NCI-H446 (cell line): Measurements from ENCODE around the gene ADGRL3.
A peak's percentile ranks its signal among the peaks of the same experiment; 100 is the strongest.

ENCODE experiments used
- DNase-seq, 2 experiments: peaks; one replicate each; lab custom pipeline; 2025; lab: John Stamatoyannopoulos, UW

Gene ADGRL3

DNA sequence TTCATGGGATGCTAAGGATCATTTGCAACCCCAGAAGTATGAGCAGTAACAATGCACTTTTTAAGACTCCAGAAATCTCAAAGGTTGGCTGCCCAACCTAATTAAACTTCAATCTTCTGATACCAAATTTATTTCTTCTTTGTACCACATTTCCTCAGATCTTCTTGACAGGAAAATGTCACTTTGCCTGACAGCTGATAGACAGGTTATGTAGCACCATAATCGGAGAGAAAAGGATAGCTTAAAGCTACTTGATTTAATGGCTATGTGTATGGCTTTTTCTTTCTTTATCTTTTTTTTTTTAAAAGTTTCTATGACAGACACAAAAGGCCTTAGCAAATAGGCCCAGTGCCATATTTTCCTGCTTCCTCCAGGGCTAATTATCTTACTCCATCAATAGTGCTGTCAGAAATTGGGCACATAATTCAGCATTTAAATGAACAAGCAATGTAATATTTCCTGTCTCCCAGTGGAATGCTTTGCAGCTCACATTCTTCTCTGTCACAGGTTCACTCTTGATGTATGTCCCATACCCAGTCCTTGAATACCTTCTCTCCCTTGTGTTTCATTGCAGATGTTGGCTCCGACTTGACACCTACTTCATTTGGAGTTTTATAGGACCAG is 795.7 kb downstream of the ADGRL3 start:
- DNase-seq: peak in 1 of 2 experiments; percentile 38

DNA sequence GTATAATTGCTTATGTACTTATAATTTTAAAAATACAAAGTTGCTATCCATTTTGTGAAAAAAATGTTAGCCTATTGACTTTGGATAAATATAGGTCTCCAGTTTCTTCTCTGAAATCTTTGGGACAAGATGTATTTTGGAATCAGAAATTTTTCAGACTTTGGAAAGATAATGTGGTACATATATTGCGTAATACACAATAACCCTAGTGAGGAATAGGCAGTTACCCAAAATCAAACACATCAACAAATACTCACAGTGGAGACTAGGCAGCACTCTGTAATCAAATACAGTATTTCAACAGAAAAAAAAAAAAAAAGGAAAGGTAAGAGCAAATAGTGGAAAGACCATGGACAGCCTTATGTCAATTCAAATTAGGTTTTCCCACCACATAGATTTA is 796.8 kb downstream of the ADGRL3 start:
- DNase-seq: no peak

- DNase-seq: no peak
These were observed 797.7 kb downstream of the ADGRL3 start for GRCh38 chr4:61997831-61998230.

DNA sequence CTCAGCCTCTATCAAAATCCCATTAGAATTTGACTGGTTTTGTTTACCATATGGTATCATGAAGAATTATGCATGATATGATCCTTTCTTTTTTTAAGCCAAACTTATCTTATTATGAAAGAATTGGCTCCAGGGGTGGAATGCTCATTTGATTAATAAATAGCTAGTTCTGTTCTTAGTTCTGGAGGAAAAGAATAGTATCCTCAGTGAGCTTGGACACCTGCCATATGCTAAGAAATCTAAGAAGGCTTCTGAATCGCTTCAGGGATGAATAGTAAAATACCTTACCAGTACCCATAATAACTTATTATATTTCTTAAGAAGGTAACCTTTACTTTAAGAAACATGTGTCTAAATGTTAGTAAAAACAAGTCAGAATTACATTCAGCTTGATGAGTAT is 803.6 kb downstream of the ADGRL3 start:
- peak in 1 of 2 experiments; percentile 10 for DNase-seq

DNA sequence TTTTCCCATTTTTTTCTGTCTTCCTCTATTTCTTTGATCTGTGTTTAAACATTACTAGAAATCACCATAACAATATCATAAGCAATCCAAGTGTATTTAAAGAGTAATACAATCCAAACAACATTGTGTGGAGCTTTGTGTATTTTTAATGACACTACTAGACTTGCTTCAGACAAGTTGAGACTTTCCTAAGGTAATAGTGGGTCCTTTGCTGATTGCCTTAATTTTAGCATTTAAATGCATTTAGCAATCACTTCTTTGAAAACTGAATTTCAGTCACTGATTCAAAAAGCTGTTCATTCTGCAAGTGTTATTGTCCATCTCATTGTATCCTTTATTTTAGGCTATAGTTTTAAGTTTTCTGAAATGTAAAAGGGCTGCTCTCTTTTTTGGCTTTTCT is 804.8 kb downstream of the ADGRL3 start:
- no peak for DNase-seq

- no peak for DNase-seq
These were observed 806.0 kb downstream of the ADGRL3 start for GRCh38 chr4:62006108-62006507.

DNA sequence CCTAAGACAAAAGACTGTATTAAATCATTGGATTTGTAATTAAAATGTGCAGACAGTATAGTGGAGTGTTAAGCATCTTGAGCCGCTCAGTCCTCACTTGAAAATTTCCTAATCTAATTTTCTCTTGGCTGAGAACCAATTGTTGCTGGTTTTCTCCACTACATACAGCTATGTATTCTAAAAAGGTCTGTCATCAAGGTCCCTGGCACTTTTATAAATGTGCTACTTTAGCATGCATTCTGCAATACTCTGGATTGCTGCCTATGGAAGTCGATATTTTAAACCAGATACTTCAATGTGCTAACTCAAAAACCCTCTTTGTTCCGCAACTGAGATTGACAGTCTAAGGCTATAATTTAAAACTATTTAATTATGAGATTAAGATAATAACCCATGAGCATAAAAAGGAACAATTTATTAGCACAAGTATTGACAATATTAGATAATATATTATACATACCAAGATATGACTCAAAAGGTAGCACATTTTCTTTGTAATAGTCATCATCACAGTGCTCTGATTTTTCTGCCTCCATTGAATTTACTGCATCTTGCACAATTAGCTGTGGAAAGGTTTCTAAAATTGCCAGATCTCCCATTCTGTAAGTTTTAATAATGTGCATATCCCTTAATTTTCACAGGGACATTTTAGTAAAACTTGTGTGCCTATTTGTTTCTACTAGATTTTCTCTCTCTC is 815.1 kb downstream of the ADGRL3 start:
- DNase-seq: peak in 1 of 2 experiments; percentile 14

- no peak for DNase-seq
These were observed 818.4 kb downstream of the ADGRL3 start for GRCh38 chr4:62018537-62018936.

- DNase-seq: no peak
These were observed 823.5 kb downstream of the ADGRL3 start for GRCh38 chr4:62023633-62024032.

DNA sequence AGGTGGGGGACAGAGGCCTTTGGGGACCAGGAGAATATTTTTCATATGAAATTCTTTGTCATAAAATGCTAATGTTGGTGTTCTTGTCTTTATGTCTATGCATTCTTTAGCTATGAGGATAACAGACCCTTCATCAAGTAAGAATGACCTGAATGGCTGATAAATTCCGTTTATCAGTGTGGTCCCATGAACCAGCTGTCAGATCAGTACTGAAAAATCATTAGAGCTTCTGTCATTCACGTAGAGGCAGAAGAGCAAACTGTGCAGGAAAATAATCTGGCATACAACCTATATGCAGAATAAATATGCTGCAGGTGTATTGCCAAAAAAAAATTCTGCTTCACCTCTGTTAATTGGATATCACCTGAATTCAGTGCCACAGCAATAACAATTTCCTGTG is 828.6 kb downstream of the ADGRL3 start:
- no peak for DNase-seq

GRCh38 chr4:62030958-62031357 is 830.8 kb downstream of the ADGRL3 start:
- no peak for DNase-seq

- no peak for DNase-seq
These were observed 837.4 kb downstream of the ADGRL3 start for GRCh38 chr4:62037571-62037970.

- DNase-seq: no peak
These were observed 851.2 kb downstream of the ADGRL3 start for GRCh38 chr4:62051332-62051731.

- no peak for DNase-seq
These were observed 853.8 kb downstream of the ADGRL3 start for GRCh38 chr4:62053974-62054373.

DNA sequence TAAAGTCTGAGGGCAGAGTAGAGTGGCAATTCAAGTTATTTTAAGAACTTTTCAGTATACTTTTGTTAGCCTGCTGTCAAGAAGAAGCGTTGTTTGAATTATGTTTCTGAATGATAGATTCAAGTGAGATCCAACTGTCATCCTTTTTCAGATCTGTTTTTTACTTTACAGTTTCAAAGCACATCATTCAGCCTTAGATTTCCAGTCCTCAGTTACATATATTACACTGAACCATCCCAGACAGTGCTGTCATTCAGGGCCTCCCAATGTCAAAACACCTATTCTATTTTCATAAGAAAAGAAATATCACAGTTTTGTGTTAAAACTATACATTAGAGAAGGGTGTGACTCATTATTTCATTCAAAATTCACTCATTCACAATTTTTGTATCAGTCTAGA is 856.9 kb downstream of the ADGRL3 start:
- DNase-seq: no peak

GRCh38 chr4:62058571-62058970 is 858.4 kb downstream of the ADGRL3 start:
- peak in 1 of 2 experiments; percentile 13 for DNase-seq

GRCh38 chr4:62070291-62070852 is 870.2 kb downstream of the ADGRL3 start:
- no peak for DNase-seq

DNA sequence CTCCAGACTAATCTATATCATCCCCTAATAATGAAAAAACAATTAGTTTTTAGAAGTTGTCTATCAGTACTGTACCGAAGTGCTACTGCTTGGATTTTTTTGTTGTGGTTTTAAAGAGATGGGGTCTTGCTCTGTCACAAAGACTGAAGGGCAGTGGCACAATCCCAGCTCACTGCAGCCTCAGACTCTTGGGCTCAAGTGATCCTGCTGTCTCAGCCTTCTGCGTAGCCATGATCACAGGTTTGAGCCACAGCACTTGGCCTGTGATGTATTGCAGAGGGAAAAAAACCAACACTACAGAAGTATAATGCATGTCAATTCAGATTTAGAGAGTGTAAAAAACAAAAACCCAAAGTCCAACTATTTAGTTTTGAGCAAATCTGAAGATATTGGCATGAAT is 875.0 kb downstream of the ADGRL3 start:
- DNase-seq: no peak

DNA sequence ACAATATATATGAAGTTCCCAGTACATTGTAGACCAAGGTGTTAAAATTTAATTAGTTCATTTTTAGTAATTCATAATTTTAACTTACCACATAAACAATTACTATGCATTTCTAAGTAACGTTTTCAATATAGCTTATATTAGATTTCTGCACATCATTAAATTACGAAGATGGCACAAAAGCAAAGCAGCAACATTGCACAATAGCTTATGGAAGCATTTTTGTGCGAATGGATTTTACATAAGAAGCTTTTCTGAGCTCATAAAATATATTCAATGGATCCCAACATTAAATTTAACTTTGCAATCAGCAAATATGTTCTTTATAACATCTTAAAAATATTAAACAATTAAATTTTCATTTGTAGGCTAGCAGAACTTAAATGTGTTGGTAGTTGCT is 875.4 kb downstream of the ADGRL3 start:
- no peak for DNase-seq

DNA sequence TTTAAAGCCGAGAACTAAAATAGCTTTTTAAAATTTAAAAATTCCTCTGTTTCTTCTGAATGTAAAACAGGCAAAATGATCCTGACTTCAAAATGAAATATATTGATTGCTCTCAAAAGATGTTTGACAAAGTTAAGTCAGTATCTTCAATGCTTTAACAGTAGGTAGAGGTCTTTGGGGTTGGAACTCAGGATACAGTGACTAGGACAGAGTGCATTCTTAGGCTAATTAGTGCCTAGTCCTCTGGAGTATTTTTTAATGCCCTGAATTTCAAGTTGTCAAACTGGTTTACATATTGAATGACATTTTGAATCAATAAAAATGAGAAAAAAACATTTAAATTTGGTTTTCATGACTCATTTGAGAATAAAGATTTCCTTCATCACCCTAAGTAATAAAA is 877.3 kb downstream of the ADGRL3 start:
- no peak for DNase-seq

- DNase-seq: no peak
These were observed 880.3 kb downstream of the ADGRL3 start for GRCh38 chr4:62080431-62080830.

DNA sequence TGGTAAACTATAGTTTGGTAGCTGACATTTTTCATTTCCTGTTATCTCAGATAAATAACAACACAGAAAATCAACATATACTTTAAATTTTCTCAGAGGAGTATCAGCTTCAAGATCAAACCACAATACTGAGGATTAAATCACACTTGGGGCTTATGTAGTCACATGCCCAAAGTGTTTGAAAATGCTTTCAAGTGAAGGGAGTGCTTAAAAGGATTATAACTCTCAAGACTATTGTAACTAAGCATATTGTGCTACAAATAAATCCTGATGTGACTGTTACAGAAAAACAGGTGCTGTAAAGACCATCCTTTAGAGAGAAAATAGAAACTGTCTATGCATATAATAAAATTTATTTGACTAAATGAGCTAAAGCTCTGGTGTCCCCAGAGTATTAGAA is 887.6 kb downstream of the ADGRL3 start:
- no peak for DNase-seq

DNA sequence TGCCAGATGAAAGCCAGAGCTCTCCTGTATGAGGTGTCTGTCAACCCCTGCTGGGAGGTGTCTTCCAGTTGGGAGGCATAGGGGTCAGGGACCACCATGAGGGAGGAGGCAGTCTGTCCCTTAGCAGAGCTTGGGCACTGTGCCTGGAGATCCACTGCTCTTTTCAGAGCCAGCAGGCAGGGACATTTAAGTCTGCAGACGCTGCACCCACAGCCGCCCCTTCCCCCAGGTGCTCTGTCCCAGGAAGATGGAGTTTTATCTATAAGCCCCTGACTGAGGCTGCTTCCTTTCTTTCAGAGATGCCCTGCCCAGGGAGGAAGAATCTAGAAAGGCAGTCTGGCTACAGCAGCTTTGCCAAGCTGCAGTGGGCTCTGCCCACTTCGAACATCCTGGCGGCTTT is 893.6 kb downstream of the ADGRL3 start:
- no peak for DNase-seq

DNA sequence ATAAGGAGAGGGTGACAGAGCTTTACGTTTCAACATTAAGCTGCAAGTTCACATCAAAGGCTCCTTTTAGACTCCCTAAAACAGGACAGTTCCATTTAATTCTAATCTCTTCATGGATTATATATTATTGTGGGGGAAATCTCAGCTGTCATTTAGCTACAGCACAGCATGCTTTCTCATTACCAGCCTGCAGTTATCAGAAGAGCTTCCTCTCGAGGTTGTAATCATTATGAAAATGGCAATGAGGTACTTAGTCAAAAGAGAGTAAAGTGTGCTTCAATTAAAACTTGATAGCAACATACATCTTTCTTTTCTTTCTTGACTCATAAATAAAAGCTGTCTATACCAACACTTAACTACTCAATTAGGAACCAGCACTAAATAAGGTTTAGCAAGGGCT is 896.8 kb downstream of the ADGRL3 start:
- no peak for DNase-seq
